HL-60 (cell line): ENCODE data around the gene SCN3B.

Experiments used
- TF ChIP-seq, protein P1 (sequence below): IDR thresholded peaks from one replicate; pipeline ENCODE4 v1.5.1; 2011; ENCODE audit warnings: low read length, control low read depth, inconsistent platforms; ENCODE audit not compliant: insufficient read depth
- TF ChIP-seq, protein P2 (sequence below): IDR thresholded peaks from 2 replicates; pipeline ENCODE4 v1.6.1; 2012; ENCODE audit warnings: low read depth; ENCODE audit not compliant: insufficient replicate concordance

DNA sequence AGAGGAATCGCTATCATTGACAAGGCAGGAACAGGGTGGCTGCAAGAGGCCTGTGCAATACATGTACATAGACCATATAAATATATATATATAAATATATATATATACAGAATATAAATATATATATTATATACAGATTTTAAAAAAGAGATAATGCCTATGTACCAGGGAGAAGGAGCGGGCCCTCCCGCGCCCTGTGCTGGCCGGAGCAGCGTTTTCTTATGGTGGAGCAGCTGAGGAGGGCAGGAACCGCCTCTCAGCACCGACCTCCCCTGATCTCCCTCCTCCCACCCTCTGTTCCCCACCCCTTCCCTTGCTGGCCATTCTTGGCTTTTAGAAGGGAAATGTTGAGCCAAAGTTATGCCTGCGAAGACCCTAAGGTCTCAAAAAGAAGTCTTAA is 31.8 kb downstream of the SCN3B start:
- TF ChIP-seq, protein P1, sequence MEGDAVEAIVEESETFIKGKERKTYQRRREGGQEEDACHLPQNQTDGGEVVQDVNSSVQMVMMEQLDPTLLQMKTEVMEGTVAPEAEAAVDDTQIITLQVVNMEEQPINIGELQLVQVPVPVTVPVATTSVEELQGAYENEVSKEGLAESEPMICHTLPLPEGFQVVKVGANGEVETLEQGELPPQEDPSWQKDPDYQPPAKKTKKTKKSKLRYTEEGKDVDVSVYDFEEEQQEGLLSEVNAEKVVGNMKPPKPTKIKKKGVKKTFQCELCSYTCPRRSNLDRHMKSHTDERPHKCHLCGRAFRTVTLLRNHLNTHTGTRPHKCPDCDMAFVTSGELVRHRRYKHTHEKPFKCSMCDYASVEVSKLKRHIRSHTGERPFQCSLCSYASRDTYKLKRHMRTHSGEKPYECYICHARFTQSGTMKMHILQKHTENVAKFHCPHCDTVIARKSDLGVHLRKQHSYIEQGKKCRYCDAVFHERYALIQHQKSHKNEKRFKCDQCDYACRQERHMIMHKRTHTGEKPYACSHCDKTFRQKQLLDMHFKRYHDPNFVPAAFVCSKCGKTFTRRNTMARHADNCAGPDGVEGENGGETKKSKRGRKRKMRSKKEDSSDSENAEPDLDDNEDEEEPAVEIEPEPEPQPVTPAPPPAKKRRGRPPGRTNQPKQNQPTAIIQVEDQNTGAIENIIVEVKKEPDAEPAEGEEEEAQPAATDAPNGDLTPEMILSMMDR, result no peak
- TF ChIP-seq, protein P2, sequence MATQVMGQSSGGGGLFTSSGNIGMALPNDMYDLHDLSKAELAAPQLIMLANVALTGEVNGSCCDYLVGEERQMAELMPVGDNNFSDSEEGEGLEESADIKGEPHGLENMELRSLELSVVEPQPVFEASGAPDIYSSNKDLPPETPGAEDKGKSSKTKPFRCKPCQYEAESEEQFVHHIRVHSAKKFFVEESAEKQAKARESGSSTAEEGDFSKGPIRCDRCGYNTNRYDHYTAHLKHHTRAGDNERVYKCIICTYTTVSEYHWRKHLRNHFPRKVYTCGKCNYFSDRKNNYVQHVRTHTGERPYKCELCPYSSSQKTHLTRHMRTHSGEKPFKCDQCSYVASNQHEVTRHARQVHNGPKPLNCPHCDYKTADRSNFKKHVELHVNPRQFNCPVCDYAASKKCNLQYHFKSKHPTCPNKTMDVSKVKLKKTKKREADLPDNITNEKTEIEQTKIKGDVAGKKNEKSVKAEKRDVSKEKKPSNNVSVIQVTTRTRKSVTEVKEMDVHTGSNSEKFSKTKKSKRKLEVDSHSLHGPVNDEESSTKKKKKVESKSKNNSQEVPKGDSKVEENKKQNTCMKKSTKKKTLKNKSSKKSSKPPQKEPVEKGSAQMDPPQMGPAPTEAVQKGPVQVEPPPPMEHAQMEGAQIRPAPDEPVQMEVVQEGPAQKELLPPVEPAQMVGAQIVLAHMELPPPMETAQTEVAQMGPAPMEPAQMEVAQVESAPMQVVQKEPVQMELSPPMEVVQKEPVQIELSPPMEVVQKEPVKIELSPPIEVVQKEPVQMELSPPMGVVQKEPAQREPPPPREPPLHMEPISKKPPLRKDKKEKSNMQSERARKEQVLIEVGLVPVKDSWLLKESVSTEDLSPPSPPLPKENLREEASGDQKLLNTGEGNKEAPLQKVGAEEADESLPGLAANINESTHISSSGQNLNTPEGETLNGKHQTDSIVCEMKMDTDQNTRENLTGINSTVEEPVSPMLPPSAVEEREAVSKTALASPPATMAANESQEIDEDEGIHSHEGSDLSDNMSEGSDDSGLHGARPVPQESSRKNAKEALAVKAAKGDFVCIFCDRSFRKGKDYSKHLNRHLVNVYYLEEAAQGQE, result no peak
